Bronchial smooth muscle cell (primary cell): Measurements from ENCODE around the gene IL24. TPM values are rescaled to one million over a fixed set of nuclear protein-coding genes. Genes with fewer than 3 reads are reported as not detected.

Experiments
- total RNA-seq: library from RNA; depleted of rRNA; stranded (reverse); fragments of >200 nt; gene quantifications from 2 replicates; pipeline ENCODE4 v1.2.1, GENCODE V29; 2014

The IL24 gene, protein sequence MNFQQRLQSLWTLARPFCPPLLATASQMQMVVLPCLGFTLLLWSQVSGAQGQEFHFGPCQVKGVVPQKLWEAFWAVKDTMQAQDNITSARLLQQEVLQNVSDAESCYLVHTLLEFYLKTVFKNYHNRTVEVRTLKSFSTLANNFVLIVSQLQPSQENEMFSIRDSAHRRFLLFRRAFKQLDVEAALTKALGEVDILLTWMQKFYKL
- not detected in 2 replicates for total RNA-seq

DNA sequence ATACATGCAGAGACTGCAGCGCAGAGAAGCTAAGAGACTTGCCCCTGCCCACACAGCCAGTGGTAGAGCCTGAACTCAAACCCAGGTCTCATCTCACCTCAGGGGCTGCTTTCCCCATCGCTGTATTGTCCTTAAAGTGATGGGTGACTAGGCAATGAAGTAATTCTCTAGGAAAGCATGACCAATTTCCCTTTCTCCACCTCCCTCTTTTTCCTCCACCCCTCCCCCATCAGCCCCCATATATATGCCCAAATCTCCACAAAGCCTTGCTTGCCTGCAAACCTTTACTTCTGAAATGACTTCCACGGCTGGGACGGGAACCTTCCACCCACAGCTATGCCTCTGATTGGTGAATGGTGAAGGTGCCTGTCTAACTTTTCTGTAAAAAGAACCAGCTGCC is at the start of gene IL24:
IL24 (plus strand) TSS at position 269 of the 400 bp plus-strand sequence. CDS start 390 bp downstream, outside the sequence.

DNA sequence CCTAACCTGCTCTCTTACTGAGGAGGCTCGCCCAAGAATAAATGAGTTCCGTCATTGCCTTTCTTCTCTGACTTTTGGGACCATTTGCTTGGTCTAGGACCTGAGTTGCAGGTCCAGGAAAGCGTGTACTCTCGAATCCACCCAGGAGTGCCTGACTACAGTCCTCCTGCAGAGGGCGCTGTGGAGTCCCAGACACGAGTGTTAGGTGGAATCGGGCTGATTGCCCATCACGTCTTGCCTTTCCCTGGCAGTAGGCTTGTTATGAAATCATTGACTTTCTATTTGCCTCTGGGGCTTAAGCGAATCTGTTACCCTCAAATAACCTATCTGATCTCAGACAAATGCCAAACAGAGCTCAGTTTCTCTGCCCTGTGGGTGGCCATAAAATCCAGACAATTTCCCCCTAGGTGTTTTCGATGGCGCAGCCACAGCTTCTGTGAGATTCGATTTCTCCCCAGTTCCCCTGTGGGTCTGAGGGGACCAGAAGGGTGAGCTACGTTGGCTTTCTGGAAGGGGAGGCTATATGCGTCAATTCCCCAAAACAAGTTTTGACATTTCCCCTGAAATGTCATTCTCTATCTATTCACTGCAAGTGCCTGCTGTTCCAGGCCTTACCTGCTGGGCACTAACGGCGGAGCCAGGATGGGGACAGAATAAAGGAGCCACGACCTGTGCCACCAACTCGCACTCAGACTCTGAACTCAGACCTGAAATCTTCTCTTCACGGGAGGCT is 32.1 kb upstream of the IL24 start, which contains the start of gene IL20:
IL20 (plus strand) TSS at position 685 of the 733 bp plus-strand sequence. CDS start 230 bp downstream, outside the sequence.

DNA sequence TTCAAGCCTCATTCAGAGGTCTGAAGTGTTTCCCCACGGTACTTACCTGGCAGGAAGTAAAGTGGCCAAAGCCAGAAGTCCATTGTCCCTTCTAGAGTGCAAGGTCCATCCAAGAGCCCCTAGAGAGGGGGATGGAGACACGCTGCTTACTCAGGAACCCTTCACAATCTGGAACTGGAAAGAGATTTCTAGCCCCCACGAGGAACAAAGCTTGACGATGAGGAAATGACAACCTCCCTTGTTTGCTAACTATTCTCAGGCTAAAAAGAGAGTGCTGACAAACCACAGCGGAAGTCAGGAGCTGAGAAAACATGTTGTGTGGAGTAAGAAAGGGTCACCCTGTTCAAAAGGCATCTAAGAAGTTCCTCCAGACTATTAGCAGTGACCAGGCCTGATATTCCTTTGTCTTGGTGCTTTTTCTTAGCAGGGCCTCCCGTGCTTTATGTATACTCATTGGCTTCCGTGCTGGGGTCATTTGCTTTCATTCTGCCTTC is 24.6 kb downstream of the IL24 start, which contains the start of gene FCMR:
FCMR (minus strand) TSS at position 170 of the 494 bp plus-strand sequence; CDS start at position 83, 87 bp downstream.

DNA sequence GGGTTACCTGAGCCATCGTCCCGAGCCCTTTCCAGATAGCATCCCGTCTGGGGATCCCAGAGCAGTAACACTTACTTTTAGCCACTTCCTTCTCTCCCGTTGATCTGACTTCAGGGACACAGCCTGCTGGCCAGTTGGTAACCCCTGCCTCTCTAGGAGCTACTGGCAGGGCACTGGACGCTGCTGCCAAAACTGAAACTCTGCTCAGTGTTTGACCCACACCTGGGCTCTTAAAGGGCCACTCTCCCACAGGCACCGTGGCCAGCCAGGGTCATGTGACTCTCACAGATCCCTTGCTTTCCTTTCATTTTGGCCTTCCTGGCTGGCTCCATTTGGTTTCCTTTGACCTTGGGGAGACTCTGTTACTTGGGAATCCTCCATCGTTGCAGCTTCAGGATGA is 49.0 kb downstream of the IL24 start, which contains the start of gene PIGR:
PIGR (minus strand) TSS at position 206 of the 400 bp plus-strand sequence. CDS start 5,935 bp downstream, outside the sequence.

Other genes starting within 250 kb of the IL24 start
- gene MAPKAPK2, start 212.5 kb upstream of the IL24 start, total RNA-seq: 21.7 and 27.4 TPM in 2 replicates
- gene IL19, start 126.7 kb upstream of the IL24 start, total RNA-seq: not detected in 2 replicates
- not detected in 2 replicates for gene IL10, start 124.9 kb upstream of the IL24 start, total RNA-seq
- not detected in 2 replicates for gene IL20, start 31.8 kb upstream of the IL24 start, total RNA-seq
- not detected in 2 replicates for gene FCMR, start 24.5 kb downstream of the IL24 start, total RNA-seq
- gene PIGR, start 49.0 kb downstream of the IL24 start, total RNA-seq: not detected in 2 replicates
- under 0.01 TPM in 1 of 2 replicates, not detected in the other for gene FCAMR, start 73.0 kb downstream of the IL24 start, total RNA-seq
- gene C1orf116, start 135.3 kb downstream of the IL24 start, total RNA-seq: under 0.01 TPM in 2 replicates
- 3.3 and 3.8 TPM in 2 replicates for gene YOD1, start 153.8 kb downstream of the IL24 start, total RNA-seq
- gene PFKFB2, start 155.8 kb downstream of the IL24 start, total RNA-seq: 4.6 and 4.7 TPM in 2 replicates
- gene C4BPB, start 191.4 kb downstream of the IL24 start, total RNA-seq: not detected in 2 replicates
- under 0.01 TPM in 1 of 2 replicates, not detected in the other for gene C4BPA, start 206.8 kb downstream of the IL24 start, total RNA-seq